ENCODE measurements around the gene SYNM. TPM values are rescaled to one million over a fixed set of nuclear protein-coding genes. Genes with fewer than 3 reads are reported as not detected.
A peak's percentile ranks its signal among the peaks of the same experiment; 100 is the strongest.
"Not testable (repeated sequence)": the region's sequence is repeated elsewhere in the genome, so short reads cannot be mapped to it uniquely, and the experiment has no call there.

The SYNM gene
- total RNA-seq, 6 experiments from 2014 or later: 4.6 to 7.6 (median 7.4) TPM

DNA sequence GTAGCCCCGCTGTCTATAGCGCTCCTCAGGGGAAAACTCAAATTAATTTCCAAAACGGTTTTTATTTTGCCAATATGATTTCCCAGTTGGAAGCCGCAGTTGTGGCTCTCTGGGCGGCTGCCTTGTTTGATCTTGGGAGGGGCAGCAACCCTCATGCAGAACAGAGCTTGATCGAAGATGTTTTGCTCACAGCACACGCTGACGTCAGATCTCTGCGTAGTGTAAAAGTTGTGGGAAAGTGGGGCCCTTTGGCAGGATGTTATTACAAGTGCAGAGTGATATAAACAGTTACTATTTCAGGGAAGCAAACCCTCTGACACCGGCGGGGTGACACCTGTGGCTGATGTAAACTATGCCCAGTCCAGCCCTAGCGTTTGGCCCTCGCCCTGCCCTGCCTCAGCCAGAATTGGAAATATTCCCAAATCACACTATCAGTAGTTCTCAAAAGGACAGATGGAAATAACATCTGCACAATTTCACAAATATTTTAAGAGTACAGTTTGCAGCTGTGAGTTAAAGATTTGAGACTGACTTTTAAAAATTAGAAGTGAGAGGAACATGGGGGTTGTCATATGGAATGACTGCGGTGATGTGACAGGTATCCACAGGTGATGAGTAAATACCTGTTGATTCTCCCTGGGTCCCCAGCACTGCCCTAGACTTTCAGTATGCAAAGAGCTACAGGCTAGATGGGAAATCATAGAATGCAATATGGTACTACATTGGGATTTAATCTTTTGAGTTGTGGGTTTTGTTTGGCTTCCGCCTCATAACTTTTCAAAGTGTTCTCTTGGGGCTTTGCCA lies 1.7 kb downstream of the SYNM start:
- Mint-ChIP-seq H3K4me1 (ENCODE audit: low read depth) (peaks cover 9% of the 10 kb centered on the region), H3K27ac (no peak overlapping the region), H3K36me3 (ENCODE audit: low read depth) (no peaks in the 10 kb centered on the region), H3K9me3 (no peaks in the 10 kb centered on the region), H3K27me3 (ENCODE audit: insufficient read depth) (peaks cover 3% of the 10 kb centered on the region; the same call in 1 of the 2 replicates), H3K4me3 (peak overlapping the region; percentile 70)
- no peak for DNase-seq
- TF ChIP-seq CTCF (IDR thresholded peaks at IDR 0.05): no peak

DNA sequence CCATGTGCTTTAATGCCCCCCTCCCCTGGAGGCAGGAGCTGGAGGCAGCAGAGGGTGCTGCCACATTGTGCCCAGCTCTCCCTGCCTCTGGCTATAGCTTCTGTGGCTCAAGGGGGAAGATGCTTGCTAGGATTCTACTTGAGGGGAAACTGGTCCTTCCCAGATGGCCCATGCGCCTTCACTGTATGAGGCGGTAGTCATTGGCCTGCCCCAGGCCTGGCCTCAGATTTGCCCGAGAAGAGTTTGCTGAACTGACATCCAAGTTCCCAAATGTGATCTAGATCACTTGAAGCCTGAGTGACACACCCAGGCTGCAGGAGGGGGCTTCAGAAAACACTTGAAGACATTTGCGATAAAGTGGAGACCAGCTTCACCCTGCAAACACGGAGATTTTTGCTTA lies 4.1 kb downstream of the SYNM start:
- Mint-ChIP-seq H3K27me3 (ENCODE audit: insufficient read depth) (peaks cover 5% of the 10 kb centered on the region; the same call in 1 of the 2 replicates), H3K27ac (no peak overlapping the region), H3K9me3 (no peaks in the 10 kb centered on the region), H3K36me3 (ENCODE audit: low read depth) (0 out of 2 replicates have a peak, but pooled peaks cover 2% of the 10 kb centered on the region), H3K4me3 (no peak overlapping the region), H3K4me1 (ENCODE audit: low read depth) (peaks cover 9% of the 10 kb centered on the region)
- TF ChIP-seq CTCF (IDR thresholded peaks at IDR 0.05): no peak
- no peak for DNase-seq

GRCh38 chr15:99109555-99110021 lies 4.7 kb downstream of the SYNM start:
- TF ChIP-seq CTCF (IDR thresholded peaks at IDR 0.05): no peak
- no peak for DNase-seq

GRCh38 chr15:99110093-99110492 lies 5.2 kb downstream of the SYNM start:
- Mint-ChIP-seq H3K9me3 (no peaks in the 10 kb centered on the region), H3K36me3 (ENCODE audit: low read depth) (0 out of 2 replicates have a peak, but pooled peaks cover 4% of the 10 kb centered on the region), H3K27me3 (ENCODE audit: insufficient read depth) (peaks cover 5% of the 10 kb centered on the region; the same call in 1 of the 2 replicates), H3K4me3 (no peak overlapping the region), H3K27ac (no peak overlapping the region), H3K4me1 (ENCODE audit: low read depth) (peaks cover 9% of the 10 kb centered on the region)
- DNase-seq: no peak
- no peak for TF ChIP-seq CTCF (IDR thresholded peaks at IDR 0.05)

More at GRCh38 chr15:99109555-99110021, 4.7 kb downstream of the SYNM start:
- peaks cover 9% of the 10 kb centered on the region for H3K4me1 Mint-ChIP-seq (ENCODE audit: low read depth)
- no peaks in the 10 kb centered on the region for H3K9me3 Mint-ChIP-seq
- 0 out of 2 replicates have a peak, but pooled peaks cover 4% of the 10 kb centered on the region for H3K36me3 Mint-ChIP-seq (ENCODE audit: low read depth)
- H3K27me3 Mint-ChIP-seq (ENCODE audit: insufficient read depth): peaks cover 5% of the 10 kb centered on the region; the same call in 1 of the 2 replicates
- no peak overlapping the region for H3K4me3 Mint-ChIP-seq
- H3K27ac Mint-ChIP-seq: no peak overlapping the region

GRCh38 chr15:99110581-99111320 lies 5.9 kb downstream of the SYNM start:
- Mint-ChIP-seq H3K9me3 (no peaks in the 10 kb centered on the region), H3K36me3 (ENCODE audit: low read depth) (0 out of 2 replicates have a peak, but pooled peaks cover 4% of the 10 kb centered on the region), H3K4me1 (ENCODE audit: low read depth) (peaks cover 9% of the 10 kb centered on the region), H3K27ac (no peak overlapping the region), H3K4me3 (no peak overlapping the region), H3K27me3 (ENCODE audit: insufficient read depth) (peaks cover 5% of the 10 kb centered on the region; the same call in 1 of the 2 replicates)
- no peak for DNase-seq
- no peak for TF ChIP-seq CTCF (IDR thresholded peaks at IDR 0.05)

DNA sequence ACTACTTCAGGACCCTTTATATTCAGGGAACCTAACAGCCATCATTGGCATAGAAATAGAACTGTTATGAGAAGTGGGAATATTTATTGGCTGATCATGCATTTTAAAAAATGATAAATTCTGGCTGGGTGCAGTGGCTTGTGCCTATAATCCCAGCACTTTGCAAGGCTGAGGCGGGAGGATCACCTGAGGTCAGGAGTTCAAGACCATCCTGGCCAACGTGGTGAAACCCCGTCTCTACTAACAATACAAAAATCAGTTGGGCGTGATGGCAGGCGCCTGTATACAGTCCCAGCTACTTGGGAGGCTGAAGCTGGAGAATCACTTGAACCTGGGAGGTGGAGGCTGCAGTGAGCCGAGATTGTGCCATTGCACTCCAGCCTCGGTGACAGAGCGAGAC lies 6.8 kb downstream of the SYNM start:
- H3K9me3 Mint-ChIP-seq; H3K27ac Mint-ChIP-seq; H3K4me3 Mint-ChIP-seq; H3K4me1 Mint-ChIP-seq (ENCODE audit: low read depth); DNase-seq; H3K27me3 Mint-ChIP-seq (ENCODE audit: insufficient read depth): not testable (repeated sequence)
- H3K36me3 Mint-ChIP-seq (ENCODE audit: low read depth): peaks cover 10% of the 10 kb centered on the region; the same call in 1 of the 2 replicates
